ENCODE results near the gene PSMD2. TPM values are rescaled to one million over a fixed set of nuclear protein-coding genes. Genes with fewer than 3 reads are reported as not detected.

The PSMD2 gene
- total and polyA plus RNA-seq, 10 of the 15 experiments (the other 5 are each of a cell fraction or from before 2014, with no cell fraction given) = 103 to 515 (median 197) TPM

DNA sequence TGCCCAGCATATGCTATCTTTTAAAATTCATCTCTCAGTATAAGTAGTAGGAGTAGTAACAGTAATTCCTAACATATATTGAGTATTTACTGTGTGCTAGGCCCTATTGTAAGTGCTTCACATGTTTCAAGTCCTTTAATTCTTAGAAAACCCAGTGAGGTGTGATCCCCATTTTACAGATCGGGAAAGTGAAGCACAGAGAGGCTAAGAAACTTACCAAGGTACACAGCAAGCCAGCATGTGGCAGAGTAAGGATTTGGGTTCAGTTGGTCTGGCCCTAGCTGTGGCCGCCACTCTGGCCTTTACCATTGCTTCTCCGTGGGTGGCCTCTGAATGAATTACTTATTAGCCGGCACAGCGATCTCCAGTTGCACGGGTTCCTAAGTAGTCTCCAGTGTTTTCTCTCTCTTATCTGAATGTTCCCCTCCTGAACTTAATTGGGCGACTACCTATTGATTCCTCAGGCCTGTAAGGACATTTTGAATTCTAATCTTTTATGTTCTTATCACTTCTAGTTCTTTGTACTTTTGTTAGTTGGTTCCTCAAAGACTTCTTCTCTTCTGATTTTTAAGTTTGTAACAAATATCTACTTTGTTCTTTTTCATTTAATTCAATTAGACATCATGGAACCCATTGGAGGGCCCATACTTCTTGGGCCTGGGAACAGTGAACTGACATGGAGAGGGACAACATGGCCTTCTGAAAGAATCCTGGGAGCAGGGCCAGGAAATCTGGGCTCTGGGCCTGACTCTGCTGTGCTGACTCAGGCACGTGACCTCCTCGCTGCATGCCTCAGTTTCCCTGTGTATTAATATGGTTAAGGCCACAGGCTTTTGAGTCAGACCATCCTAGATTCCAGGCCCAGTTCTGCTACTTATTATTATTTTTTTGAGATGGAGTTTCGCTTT, 50.8 kb downstream of the PSMD2 start:
- FAIRE-seq = no peak
- H3K4me3 ChIP-seq = no peak overlapping the region
- WGBS (ENCODE audit: insufficient coverage, insufficient replicate concordance, low lambda C conversion rate, missing lambda C conversion rate) = 83% methylated on average over 10 of the region's 10 CpGs
- no peak for TF ChIP-seq EP300 (IDR thresholded peaks at IDR 0.05; ENCODE audit: borderline replicate concordance in 1 of 2, control insufficient read depth in 1 of 2, low read depth in 2 of 2, low read length in 2 of 2)
- TF ChIP-seq, protein P1, sequence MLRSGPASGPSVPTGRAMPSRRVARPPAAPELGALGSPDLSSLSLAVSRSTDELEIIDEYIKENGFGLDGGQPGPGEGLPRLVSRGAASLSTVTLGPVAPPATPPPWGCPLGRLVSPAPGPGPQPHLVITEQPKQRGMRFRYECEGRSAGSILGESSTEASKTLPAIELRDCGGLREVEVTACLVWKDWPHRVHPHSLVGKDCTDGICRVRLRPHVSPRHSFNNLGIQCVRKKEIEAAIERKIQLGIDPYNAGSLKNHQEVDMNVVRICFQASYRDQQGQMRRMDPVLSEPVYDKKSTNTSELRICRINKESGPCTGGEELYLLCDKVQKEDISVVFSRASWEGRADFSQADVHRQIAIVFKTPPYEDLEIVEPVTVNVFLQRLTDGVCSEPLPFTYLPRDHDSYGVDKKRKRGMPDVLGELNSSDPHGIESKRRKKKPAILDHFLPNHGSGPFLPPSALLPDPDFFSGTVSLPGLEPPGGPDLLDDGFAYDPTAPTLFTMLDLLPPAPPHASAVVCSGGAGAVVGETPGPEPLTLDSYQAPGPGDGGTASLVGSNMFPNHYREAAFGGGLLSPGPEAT (IDR thresholded peaks at IDR 0.05; ENCODE audit: low read depth) = no peak
- no peak for TF ChIP-seq SIN3A (IDR thresholded peaks at IDR 0.05; ENCODE audit: low read depth, low read length)
- no peak overlapping the region for H2AFZ ChIP-seq (ENCODE audit: control insufficient read depth, low read depth, low read length)
- no peaks in the 10 kb centered on the region for H3K4me1 ChIP-seq (ENCODE audit: control insufficient read depth, insufficient read depth, low read length)
- H3K79me2 ChIP-seq (ENCODE audit: control insufficient read depth, insufficient read depth, low read length) = no peaks in the 10 kb centered on the region
- in situ Hi-C loops (cut with MboI) = no loop called here
- SMC1A ChIA-PET (ENCODE audit: uncharacterized antibody, unreplicated experiment) = no interaction called here
- DNase-seq (ENCODE audit: low read depth, low spot score) = no peak
- no peak overlapping the region for H3K27ac ChIP-seq (ENCODE audit: control insufficient read depth, insufficient read depth)
- no peaks in the 10 kb centered on the region for H3K9me3 ChIP-seq (replicated peaks; ENCODE audit: control insufficient read depth, insufficient read depth, low read length)
- RAD21 ChIA-PET (ENCODE audit: unreplicated experiment) = interaction anchor here (0.6 kb wide), 1 partner anchor 12 kb away, joined by 3 read pairs; the partner anchor contains the start of genes CLCN2 and POLR2H
- H3K9ac ChIP-seq (ENCODE audit: control insufficient read depth, insufficient read depth, low read length) = no peak overlapping the region
- no peak for ATAC-seq
- H3K27me3 ChIP-seq (replicated peaks in 1 of 2; ENCODE audit: control insufficient read depth in 2 of 2, insufficient read depth in 2 of 2, low read length in 1 of 2) = no peaks in the 10 kb centered on the region
- CTCF ChIA-PET = no interaction called here
- no peaks in the 10 kb centered on the region for H4K20me1 ChIP-seq (ENCODE audit: control insufficient read depth, insufficient read depth)
- no TSS peak for BruUV-seq (replicated peaks)
- POLR2A ChIA-PET = interaction anchor here (1.3 kb wide), 1 partner anchor 12 kb away, joined by 4 read pairs; the partner anchor contains the start of genes CLCN2 and POLR2H
- H3K4me2 ChIP-seq (ENCODE audit: control insufficient read depth, insufficient read depth) = no peak overlapping the region
- intact Hi-C loops (cut with micrococcal nuclease; ENCODE audit: unreplicated experiment) = no loop called here
- H3K36me3 ChIP-seq (ENCODE audit: control insufficient read depth in 2 of 2, insufficient read depth in 2 of 2, low read length in 1 of 2) = no peaks in the 10 kb centered on the region

Measured in GM12878 (cell line).